GM12891 (cell line): ENCODE results near the gene MAPT.

Experiments used
- DNase-seq: peaks from one replicate; pipeline ENCODE4 v3.0.0; 2011; ENCODE audit warnings: low spot score; ENCODE audit not compliant: insufficient read length
- FAIRE-seq: peaks from 2 replicates; lab custom pipeline; 2011; peaks lifted over from hg19 to GRCh38; lab: Jason Lieb, UNC
- PAX5 ChIP-seq: IDR thresholded peaks from 2 replicates; pipeline ENCODE4 v1.6.1; 2011; ENCODE audit warnings: low read length, moderate library complexity, mild to moderate bottlenecking; ENCODE audit not compliant: insufficient read depth, severe bottlenecking
- POLR2A ChIP-seq: IDR thresholded peaks from 2 replicates; pipeline ENCODE4 v1.6.1; 2011; ENCODE audit warnings: low read depth, low read length, control low read depth
- POLR2AphosphoS5 ChIP-seq: IDR thresholded peaks from 2 replicates; pipeline ENCODE4 v1.6.1; 2011; ENCODE audit warnings: low read depth, low read length, control low read depth
- POU2F2 ChIP-seq: IDR thresholded peaks from 2 replicates; pipeline ENCODE4 v1.6.1; 2011; ENCODE audit warnings: low read depth, mild to moderate bottlenecking, control low read depth, low read length, moderate library complexity
- SPI1 ChIP-seq: IDR thresholded peaks from 2 replicates; pipeline ENCODE4 v1.6.1; 2011; ENCODE audit warnings: low read depth, low read length, control low read depth
- TAF1 ChIP-seq: IDR thresholded peaks from 2 replicates; pipeline ENCODE4 v1.6.1; 2011; ENCODE audit warnings: low read depth, low read length, control low read depth

Gene MAPT

GRCh38 chr17:45964634-45965033 lies 70.3 kb downstream of the MAPT start:
- TF ChIP-seq PAX5 (no peak), POLR2AphosphoS5 (no peak), POLR2A (no peak), TAF1 (no peak), POU2F2 (no peak), SPI1 (no peak)
- no peak for FAIRE-seq
- DNase-seq = no peak

GRCh38 chr17:45965812-45966211 lies 71.5 kb downstream of the MAPT start:
- FAIRE-seq = no peak
- DNase-seq = no peak
- TF ChIP-seq SPI1 = no peak
- TF ChIP-seq POLR2A = no peak
- TF ChIP-seq TAF1 = no peak
- TF ChIP-seq POLR2AphosphoS5 = no peak
- TF ChIP-seq PAX5 = no peak
- TF ChIP-seq POU2F2 = no peak

- TF ChIP-seq POLR2AphosphoS5 (no peak), POLR2A (no peak)
- no peak for FAIRE-seq
- DNase-seq = no peak
These were observed 72.4 kb downstream of the MAPT start for GRCh38 chr17:45966606-45967280.

DNA sequence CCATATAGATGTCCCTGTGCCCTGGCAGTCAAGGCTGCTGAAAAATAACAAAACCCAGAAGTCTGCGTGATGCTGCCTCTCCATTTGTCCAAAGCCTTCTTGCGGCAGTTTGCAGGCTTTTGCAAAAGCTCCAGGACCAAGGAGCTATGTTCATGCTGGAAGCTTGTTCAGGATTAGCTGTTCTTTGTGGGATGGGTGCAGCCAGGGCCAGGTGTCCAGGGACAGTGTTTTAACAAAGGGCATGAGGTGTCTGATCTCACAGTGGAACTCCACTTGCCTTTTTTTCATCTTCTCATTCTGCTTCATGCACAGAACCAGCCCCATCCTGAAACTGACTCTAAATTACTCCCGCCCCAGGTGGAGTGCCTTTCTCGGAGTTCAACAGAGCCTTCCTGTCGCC lies 73.0 kb downstream of the MAPT start:
- FAIRE-seq (no peak), DNase-seq (no peak)
- TF ChIP-seq POU2F2 = no peak
- TF ChIP-seq POLR2A = no peak
- no peak for TF ChIP-seq TAF1
- no peak for TF ChIP-seq SPI1
- no peak for TF ChIP-seq POLR2AphosphoS5
- TF ChIP-seq PAX5 = no peak

DNA sequence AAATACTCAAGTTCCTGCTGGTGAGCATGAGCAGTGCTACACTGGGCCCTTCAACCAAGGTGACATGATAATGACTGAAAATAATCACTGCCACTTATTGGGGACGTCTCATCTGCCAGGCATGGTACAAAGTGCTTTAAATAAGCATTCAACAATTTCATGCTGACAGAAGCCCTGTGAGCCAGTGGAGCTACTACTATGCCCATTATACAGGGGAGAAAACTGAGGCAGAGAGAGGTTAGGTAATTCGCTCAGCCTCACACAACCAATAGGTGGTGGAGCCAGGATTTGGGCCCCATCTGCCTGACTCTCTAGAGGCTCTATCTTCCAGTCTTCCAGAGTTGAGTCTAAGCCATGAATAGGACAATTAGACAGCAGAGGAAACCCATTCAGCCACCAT lies 74.4 kb downstream of the MAPT start:
- TF ChIP-seq TAF1 (no peak), POU2F2 (no peak), POLR2AphosphoS5 (no peak), SPI1 (no peak), PAX5 (no peak), POLR2A (no peak)

DNA sequence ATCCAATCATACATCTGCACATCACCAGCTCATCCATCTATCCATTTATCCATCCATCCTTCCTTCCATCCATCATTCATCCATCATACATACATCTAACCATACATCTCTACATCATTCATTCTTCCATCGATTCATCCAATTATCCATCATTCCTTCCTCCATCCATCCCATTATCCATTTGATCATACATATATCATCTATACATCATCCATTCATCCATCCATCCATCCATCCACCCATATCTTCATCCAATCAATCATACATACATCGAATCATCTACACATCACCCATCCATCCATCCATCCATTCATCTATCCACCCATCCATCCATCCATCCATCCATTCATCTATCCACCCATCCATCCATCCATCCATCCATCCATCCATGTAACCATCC lies 75.4 kb downstream of the MAPT start:
- DNase-seq (no peak), FAIRE-seq (peak; percentile 47)
- TF ChIP-seq POLR2AphosphoS5 (no peak), SPI1 (no peak), POLR2A (no peak), POU2F2 (no peak), PAX5 (no peak), TAF1 (no peak)

More for the DNA sequence above, 74.4 kb downstream of the MAPT start:
- FAIRE-seq (no peak), DNase-seq (no peak)

GRCh38 chr17:45970659-45971058 lies 76.3 kb downstream of the MAPT start:
- no peak for TF ChIP-seq TAF1
- no peak for TF ChIP-seq POU2F2
- no peak for TF ChIP-seq POLR2A
- TF ChIP-seq PAX5 = no peak
- TF ChIP-seq POLR2AphosphoS5 = no peak
- TF ChIP-seq SPI1 = no peak
- DNase-seq = no peak
- FAIRE-seq = no peak

- DNase-seq (no peak), FAIRE-seq (no peak)
- TF ChIP-seq POLR2AphosphoS5 (no peak), SPI1 (no peak), TAF1 (no peak), PAX5 (no peak), POLR2A (no peak), POU2F2 (no peak)
These were observed 77.4 kb downstream of the MAPT start for GRCh38 chr17:45971698-45972141.

DNA sequence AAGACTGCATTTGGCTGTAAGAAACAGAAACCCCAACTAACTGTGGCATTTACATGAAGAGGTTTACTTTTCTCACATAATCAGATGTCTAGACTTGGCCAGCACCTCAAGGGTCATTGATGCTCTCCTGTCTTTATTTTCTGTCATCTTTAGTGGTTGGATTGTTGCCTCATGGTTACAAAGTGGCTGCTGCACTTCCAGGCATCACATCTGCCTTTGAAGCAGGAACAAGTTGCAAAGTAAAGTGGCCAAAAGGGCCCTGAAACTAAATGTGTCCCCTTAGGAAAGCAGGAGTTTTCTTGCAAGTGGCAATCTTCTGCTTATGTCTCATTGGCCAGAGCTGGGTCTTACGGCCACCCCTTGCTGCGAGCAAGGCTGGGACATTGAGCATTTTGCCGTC lies 78.2 kb downstream of the MAPT start:
- DNase-seq (no peak), FAIRE-seq (no peak)
- no peak for TF ChIP-seq POLR2A
- TF ChIP-seq POLR2AphosphoS5 = no peak
- no peak for TF ChIP-seq TAF1
- no peak for TF ChIP-seq PAX5
- TF ChIP-seq SPI1 = no peak
- no peak for TF ChIP-seq POU2F2

GRCh38 chr17:45973099-45973780 lies 78.9 kb downstream of the MAPT start:
- FAIRE-seq (no peak), DNase-seq (no peak)
- no peak for TF ChIP-seq POU2F2
- TF ChIP-seq POLR2AphosphoS5 = no peak
- TF ChIP-seq PAX5 = no peak
- no peak for TF ChIP-seq POLR2A
- TF ChIP-seq TAF1 = no peak
- TF ChIP-seq SPI1 = no peak
